SJCRH30 (cell line): ENCODE results near the gene RUNX2. TPM values are rescaled to one million over a fixed set of nuclear protein-coding genes. Genes with fewer than 3 reads are reported as not detected.

Experiments
- DNase-seq, 2 experiments: peaks; one replicate each; pipeline ENCODE4 v3.0.0-alpha.2; 2015 to 2020
- H3K27ac ChIP-seq: fragments of 250-450 bp; sonication (Bioruptor Pico); 2 replicates; pipeline ENCODE4 v1.5.1; 2020; ENCODE audit warnings: mild to moderate bottlenecking, moderate library complexity
- H3K27me3 ChIP-seq: fragments of 250-450 bp; sonication (Bioruptor Pico); 2 replicates; pipeline ENCODE4 v1.5.1; 2020; ENCODE audit warnings: mild to moderate bottlenecking, moderate library complexity
- H3K36me3 ChIP-seq: fragments of 250-450 bp; sonication (Bioruptor Pico); 2 replicates; pipeline ENCODE4 v1.5.1; 2020; ENCODE audit warnings: mild to moderate bottlenecking, moderate library complexity
- H3K4me1 ChIP-seq: fragments of 250-450 bp; sonication (Bioruptor Pico); 2 replicates; pipeline ENCODE4 v1.5.1; 2020; ENCODE audit warnings: mild to moderate bottlenecking, moderate library complexity
- H3K4me3 ChIP-seq: fragments of 250-450 bp; sonication (Bioruptor Pico); 2 replicates; pipeline ENCODE4 v1.5.1; 2020; ENCODE audit warnings: mild to moderate bottlenecking, moderate library complexity
- H3K9me3 ChIP-seq: fragments of 250-450 bp; sonication (Bioruptor Pico); replicated peaks from 2 replicates; pipeline ENCODE4 v1.5.1; 2020; ENCODE audit warnings: mild to moderate bottlenecking, moderate library complexity
- total RNA-seq: library from RNA; depleted of rRNA; stranded (reverse); fragments of >200 nt; shearing (Covaris generic); gene quantifications from 2 replicates; pipeline ENCODE4 v1.2.3, GENCODE V29; 2014

The RUNX2 gene
- total RNA-seq, 1 experiment from 2014 or later: 50.5 TPM

DNA sequence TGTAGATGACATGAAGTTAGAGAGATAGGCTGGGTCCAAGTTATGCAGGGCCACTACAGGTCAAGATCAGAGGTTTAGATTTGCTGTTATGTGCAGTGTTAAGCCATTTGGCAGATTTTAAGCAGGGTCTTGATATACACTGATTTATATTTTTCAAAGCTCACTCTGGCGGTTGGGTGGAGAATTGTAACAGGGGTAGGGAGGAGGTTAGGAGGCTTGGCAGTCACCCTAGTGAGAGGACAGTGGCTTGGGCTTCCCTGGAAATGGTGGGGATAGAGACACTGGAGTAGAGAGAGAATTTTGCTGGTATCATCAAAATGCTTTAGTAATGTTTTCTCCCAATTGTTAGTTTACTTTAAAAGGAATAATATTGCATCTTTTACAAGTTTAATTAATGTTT, 199.1 kb downstream of the RUNX2 start:
- peaks cover 85% of the 10 kb centered on the region for H3K36me3 ChIP-seq
- no peak overlapping the region for H3K27ac ChIP-seq
- H3K27me3 ChIP-seq: no peaks in the 10 kb centered on the region
- H3K4me3 ChIP-seq: no peak overlapping the region
- H3K9me3 ChIP-seq: no peaks in the 10 kb centered on the region
- peaks cover 5% of the 10 kb centered on the region; the same call in 1 of the 2 replicates for H3K4me1 ChIP-seq
- DNase-seq: no peak

DNA sequence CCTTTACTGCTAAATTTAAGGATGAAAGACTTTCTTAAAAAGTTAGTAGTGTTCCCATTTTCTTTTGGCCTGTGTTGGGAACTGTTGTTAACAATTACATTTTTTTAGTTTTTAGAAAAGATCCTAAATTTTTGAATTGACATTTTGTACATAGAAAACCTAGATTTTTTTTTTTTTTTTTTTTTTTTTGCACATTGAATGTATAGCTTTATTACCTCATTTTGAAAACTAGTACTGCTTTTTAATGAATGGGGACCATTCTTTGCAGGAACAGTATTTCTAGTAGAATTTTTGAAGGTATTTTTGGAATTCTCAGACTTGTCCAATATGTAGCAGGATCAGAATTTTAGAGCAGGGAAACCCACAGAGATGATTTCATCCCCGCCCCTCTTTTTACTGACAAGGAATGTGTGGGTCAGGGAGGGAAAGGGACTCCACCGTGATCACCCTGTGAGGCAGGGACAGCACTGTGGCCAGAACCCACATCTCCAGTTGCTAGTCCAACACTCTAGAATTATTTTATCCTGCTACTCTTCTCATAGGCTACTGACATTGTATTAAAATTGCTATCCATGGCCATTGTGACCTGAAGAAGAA, 204.0 kb downstream of the RUNX2 start:
- H3K27ac ChIP-seq: peak overlapping the region; percentile 12; the same call in 1 of the 2 replicates
- H3K27me3 ChIP-seq: no peaks in the 10 kb centered on the region
- H3K4me3 ChIP-seq: no peak overlapping the region
- H3K36me3 ChIP-seq: peaks cover 75% of the 10 kb centered on the region
- H3K9me3 ChIP-seq: no peaks in the 10 kb centered on the region
- H3K4me1 ChIP-seq: peaks cover 8% of the 10 kb centered on the region
- DNase-seq: no peak

DNA sequence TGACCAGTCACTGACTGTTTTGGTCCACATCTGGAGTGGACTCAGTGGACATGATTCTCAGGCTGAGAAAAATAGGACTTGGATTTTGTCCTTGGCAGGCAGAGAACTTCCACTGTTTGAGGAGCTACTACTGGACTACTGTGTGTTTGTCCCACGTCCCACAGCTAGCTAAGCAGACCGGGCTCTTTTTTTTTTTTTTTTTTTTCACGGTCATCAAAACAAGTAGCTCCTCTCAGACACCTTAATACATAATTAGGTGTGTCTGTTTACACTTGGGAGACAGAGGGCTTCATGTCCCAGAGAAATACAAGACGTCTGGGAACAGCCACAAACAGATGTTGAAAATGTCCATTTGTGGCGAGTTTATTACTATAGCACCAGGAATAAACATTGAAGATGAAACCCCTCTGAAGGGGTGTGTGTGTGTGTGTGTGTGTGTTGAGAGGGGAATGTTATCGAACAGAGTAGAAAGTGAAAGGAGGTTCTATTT, 204.6 kb downstream of the RUNX2 start:
- Histone ChIP-seq H3K27me3 (no peaks in the 10 kb centered on the region), H3K4me3 (no peak overlapping the region), H3K36me3 (peaks cover 75% of the 10 kb centered on the region), H3K4me1 (peaks cover 8% of the 10 kb centered on the region), H3K27ac (peak overlapping the region; percentile 12; the same call in 1 of the 2 replicates), H3K9me3 (no peaks in the 10 kb centered on the region)
- DNase-seq: peak; percentile 24 to 51

DNA sequence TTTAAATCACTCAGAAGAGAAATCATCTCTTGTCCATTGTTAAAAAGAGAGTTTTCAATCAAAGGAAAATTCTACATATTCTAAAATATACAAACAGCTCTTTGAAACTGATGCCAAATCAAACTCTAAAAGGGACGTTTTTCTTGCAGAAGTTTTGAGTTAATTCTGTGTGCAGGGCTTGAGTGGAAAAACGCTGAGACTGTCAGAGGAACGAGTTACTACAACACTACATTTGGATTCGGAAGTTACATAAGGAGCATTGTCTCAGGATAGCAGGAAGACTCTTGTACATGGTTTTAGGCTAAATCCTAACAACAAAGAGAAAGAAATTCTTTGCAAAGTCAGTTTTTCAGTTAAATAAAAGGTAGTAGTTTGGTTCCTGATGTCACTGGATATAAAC, 205.3 kb downstream of the RUNX2 start:
- Histone ChIP-seq H3K27ac (no peak overlapping the region), H3K36me3 (peaks cover 72% of the 10 kb centered on the region), H3K27me3 (no peaks in the 10 kb centered on the region), H3K9me3 (no peaks in the 10 kb centered on the region), H3K4me3 (no peak overlapping the region), H3K4me1 (peaks cover 13% of the 10 kb centered on the region)
- no peak for DNase-seq

DNA sequence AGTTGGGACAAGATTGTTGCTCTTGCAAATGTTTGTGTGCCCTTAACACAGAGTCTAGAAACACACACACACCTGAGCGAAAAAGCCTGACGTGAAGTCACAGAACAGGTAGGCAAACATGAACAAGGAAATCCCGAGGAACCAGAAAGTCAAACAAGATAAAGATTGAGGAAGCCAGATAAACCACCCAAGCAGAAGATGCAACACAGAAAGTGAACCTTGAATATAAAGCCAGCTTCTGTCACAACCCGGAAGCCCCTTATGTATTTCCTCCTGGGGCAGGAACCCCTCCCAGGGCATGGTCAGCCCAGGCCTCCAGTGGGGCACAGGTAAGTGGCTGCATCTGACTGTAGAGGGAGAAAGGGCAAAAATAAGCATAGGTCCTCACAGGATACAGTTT, 207.8 kb downstream of the RUNX2 start:
- Histone ChIP-seq H3K36me3 (peaks cover 66% of the 10 kb centered on the region), H3K4me1 (peaks cover 13% of the 10 kb centered on the region), H3K4me3 (no peak overlapping the region)

DNA sequence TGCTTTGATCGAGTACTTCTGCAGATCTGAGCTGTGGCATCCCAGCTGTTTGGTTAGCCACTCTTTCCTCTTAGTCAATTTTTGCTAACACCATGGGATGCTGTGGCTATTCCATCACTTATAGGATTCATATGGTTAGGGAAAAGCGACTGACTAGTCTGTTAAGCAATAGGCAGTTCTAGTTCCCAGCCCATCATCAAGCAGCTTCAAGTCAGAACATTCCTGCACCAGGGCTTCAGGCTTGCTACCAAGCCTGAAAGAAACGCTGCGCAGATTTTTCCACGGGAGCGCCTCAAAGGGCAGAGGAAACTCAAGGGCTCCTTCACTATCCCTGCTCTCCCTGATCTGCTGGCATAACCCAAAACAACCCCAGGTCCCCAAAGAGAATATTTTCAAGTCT, 209.4 kb downstream of the RUNX2 start:
- H3K36me3 ChIP-seq: peaks cover 66% of the 10 kb centered on the region
- peaks cover 5% of the 10 kb centered on the region; the same call in 1 of the 2 replicates for H3K4me1 ChIP-seq
- no peak overlapping the region for H3K27ac ChIP-seq
- no peak for DNase-seq
- no peak overlapping the region for H3K4me3 ChIP-seq
- H3K9me3 ChIP-seq: no peaks in the 10 kb centered on the region
- H3K27me3 ChIP-seq: no peaks in the 10 kb centered on the region

More for the DNA sequence above, 207.8 kb downstream of the RUNX2 start:
- Histone ChIP-seq H3K27me3 (no peaks in the 10 kb centered on the region), H3K9me3 (no peaks in the 10 kb centered on the region), H3K27ac (no peak overlapping the region)
- no peak for DNase-seq

DNA sequence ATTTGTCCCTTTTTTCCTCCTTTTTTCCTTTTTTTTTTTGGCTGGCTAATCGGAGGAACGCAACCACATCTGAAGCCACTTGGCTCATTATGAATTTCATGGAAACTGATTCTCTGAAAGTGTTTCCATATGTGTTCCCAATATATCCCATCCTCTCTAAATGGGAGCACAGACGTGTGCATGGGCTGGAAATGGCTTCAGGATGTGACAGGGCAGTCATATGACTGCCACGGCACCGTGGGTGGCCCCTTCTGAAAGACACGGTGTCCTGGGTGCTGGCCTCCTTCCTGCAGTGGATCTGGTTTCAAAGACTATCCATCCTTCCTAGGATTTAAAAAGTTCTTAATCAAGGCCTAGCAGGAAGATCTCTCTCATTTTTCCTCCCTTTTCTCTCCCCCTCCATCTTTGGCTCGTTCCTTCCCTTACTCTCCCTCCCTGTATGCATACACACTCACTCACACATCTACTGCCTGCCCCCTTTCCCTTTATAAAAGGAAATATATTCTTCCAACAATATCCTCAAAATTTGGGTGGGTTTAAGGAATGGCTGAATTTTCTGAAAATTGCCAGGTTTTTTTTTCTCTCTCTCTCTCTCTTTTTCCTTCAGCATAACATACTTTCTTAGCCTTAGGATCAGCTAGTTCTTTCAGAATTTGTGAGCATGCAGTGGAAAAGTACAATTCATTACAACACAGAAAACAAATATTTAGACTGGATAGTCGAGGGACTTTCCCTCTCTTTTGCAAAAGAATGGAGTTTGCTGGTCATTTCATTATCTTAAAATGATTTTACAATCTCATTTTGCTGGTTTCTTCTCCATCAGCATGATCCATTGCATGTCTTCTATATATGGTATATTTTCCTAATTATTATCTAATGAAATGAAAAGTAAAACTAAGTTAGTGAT, 210.8 kb downstream of the RUNX2 start:
- Histone ChIP-seq H3K27me3 (no peaks in the 10 kb centered on the region), H3K27ac (peak overlapping the region; percentile 19; the same call in 1 of the 2 replicates), H3K4me1 (peaks cover 5% of the 10 kb centered on the region; the same call in 1 of the 2 replicates), H3K9me3 (no peaks in the 10 kb centered on the region), H3K4me3 (no peak overlapping the region), H3K36me3 (peaks cover 62% of the 10 kb centered on the region)
- peak; percentile 56 to 67 for DNase-seq

DNA sequence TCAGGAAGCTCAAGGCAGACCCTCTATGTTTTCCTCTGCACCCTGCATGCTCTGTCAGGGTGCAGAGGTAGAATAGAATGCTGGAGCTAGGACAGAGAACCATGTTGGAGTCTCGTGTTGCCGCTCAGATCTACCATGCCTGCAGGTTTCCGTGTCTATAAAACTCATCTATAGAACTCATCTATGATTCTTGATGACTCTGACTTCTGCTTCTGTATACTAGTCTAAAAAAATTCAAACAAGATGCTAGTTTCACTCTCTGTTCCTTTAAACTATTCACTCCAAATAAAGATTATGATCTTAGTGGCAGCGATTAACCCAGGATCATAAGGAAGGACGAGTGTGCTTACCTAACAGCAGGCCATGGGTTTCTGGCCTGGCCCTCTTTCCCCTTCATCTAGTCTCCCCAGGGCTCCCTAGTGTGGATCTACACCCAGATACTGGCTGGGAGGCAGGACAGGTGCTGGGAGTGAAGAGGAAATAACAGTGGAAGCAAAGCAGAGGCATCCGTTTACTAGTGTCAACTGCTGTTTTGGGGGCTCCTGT, 212.3 kb downstream of the RUNX2 start:
- H3K9me3 ChIP-seq: no peaks in the 10 kb centered on the region
- H3K36me3 ChIP-seq: peaks cover 67% of the 10 kb centered on the region
- peaks cover 5% of the 10 kb centered on the region; the same call in 1 of the 2 replicates for H3K4me1 ChIP-seq
- H3K27ac ChIP-seq: no peak overlapping the region
- DNase-seq: no peak
- no peak overlapping the region for H3K4me3 ChIP-seq
- no peaks in the 10 kb centered on the region for H3K27me3 ChIP-seq

DNA sequence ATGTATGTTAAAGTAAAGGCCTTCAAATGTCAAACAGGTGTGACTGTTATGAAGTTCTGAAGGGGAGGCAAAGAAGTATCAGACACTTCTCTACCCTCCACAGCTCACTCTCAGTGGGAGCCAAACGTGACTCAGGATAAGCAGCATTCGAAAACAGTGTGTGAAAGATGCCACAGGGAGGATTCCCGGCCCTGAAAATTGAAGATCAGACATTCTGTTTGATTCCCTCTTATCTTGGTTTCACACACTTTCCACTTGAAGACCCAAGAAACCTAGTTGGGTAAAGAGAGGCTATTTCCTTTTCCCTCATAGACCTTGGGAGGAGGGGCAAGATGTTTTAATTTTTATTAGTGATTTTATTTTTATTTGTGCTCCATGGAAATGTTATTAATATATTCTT, 213.8 kb downstream of the RUNX2 start:
- peaks cover 66% of the 10 kb centered on the region for H3K36me3 ChIP-seq
- no peaks in the 10 kb centered on the region for H3K27me3 ChIP-seq
- no peak overlapping the region for H3K4me3 ChIP-seq
- H3K4me1 ChIP-seq: peaks cover 5% of the 10 kb centered on the region; the same call in 1 of the 2 replicates
- H3K9me3 ChIP-seq: no peaks in the 10 kb centered on the region
- H3K27ac ChIP-seq: no peak overlapping the region
- no peak for DNase-seq

DNA sequence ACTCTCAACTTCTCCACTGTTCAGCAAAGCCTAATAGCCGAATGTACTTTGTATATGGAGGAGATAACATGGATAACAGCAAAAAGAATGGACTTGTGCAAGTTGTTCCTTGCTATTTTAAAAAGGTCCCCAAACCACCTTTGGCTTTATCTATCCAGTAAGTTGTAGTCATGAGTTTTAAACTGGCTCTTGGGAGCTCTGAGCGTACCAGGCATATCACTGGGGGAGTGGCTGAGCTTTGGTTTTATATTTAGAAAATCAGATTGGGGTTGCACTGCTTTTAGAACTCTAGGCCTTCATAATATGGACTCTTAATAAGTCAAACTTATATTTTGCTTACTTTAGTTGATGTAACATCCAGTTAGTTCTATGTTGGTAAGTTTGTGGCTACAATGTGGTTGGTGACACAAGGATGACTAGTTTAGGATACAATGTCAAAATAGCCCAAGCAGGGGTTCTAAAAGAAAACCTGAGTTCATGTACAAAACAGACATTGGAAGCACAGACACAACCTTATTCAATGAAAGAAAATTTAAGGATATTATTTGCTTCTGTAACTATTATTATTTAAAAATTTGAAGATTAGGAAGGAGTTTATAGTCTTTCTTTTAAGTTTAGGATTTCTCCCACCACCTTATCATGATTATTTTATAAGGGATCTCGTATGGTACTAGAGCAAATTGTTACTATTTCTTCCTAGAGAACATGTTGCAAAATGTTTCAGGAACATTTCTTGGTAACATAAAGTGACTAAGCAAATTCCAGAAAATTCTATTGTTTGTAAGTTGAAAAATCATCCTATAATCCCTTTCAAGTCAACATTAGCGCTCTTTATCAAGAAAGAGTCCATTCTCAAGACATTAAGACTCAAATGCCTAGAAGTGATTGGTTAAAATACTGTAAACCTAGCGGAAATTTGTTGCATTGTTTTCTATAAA, 215.4 kb downstream of the RUNX2 start:
- DNase-seq: no peak
- Histone ChIP-seq H3K27me3 (no peaks in the 10 kb centered on the region), H3K9me3 (no peaks in the 10 kb centered on the region), H3K27ac (no peak overlapping the region), H3K4me1 (peaks cover 5% of the 10 kb centered on the region; the same call in 1 of the 2 replicates), H3K4me3 (no peak overlapping the region), H3K36me3 (peaks cover 73% of the 10 kb centered on the region)

DNA sequence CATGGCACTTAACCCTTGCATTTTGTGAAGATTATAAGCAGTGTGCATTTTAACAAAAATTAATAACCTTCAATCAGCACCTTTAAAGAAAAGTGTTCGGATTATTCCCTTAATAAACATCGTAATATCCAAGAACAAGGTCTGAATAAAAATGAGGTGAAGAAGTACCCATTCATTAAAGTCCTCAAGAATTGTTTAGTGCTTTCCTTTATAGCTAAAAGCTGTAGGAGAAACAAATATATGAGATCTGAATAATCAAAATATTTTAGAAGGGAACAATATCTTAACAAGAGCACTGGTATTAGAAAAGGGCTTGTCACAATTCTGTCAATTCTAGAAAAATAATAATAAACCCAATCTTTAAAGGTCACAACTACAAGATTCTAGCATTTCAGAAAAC, 217.3 kb downstream of the RUNX2 start:
- Histone ChIP-seq H3K36me3 (peaks cover 74% of the 10 kb centered on the region), H3K4me3 (no peak overlapping the region), H3K4me1 (peaks cover 16% of the 10 kb centered on the region; the same call in 1 of the 2 replicates), H3K27me3 (no peaks in the 10 kb centered on the region), H3K9me3 (no peaks in the 10 kb centered on the region), H3K27ac (no peak overlapping the region)
- DNase-seq: no peak

DNA sequence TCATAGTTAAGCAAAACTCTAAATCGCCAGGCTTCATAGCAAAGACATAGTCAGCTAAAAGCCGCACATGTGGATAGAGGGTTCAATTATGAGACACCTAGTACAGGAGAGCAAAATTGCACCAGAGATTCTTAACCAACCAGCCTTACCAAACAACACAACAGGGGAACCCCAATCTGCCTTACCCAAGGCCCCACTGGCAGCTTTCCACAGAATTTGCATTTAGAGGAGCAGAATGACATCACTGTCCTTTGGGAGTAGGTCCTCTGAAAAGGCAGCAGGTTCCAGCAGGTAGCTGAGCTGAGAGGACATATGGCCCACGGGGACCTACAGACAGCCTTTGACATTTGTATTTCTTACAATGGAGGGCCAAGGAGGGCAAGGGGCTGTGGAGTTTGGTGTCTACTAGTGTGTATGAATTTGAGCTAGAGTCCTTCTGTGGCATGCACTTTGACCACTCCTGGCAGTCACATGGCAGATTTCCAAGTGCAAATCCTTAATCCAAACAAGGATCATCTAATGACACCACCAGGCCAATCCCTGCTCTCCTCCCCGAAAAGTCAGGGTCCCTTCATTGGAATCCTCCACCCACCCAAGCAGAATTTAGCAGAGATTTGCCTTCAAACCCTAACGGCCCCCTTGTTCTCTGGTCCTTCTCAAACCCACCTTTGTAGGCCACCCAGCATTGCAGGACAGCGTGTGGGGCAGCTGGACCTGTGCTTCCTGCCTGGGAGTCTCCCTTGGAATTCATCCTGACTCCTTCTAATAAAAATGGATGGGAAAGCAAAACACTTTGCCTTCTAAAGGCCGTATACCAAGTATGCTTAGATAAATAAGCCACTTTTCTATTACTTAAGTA, 220.8 kb downstream of the RUNX2 start:
- Histone ChIP-seq H3K4me1 (peaks cover 16% of the 10 kb centered on the region; the same call in 1 of the 2 replicates), H3K27ac (no peak overlapping the region), H3K36me3 (peaks cover 62% of the 10 kb centered on the region), H3K4me3 (no peak overlapping the region), H3K9me3 (no peaks in the 10 kb centered on the region), H3K27me3 (no peaks in the 10 kb centered on the region)
- DNase-seq: peak; percentile 31 to 71

DNA sequence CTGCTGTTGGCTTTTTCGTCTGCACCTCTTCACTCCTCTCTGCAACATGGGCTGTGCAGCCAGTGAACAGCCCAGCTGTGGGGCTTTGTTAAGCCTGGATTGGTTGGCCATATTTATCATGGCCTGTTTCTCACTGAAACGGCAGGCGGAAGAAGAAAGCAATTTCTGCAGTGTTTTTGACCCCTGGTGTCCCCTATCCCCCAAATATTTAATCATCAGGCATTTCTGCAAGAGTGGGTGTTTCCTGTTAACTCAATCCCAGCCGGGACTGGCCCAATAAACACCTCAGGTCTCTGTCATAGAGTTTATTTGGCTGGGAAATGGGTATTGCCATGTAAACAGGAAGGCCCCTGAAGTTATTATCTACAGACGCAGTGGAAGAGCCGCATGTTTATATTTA, 224.4 kb downstream of the RUNX2 start:
- DNase-seq: no peak
- no peak overlapping the region for H3K4me3 ChIP-seq
- H3K9me3 ChIP-seq: no peaks in the 10 kb centered on the region
- no peaks in the 10 kb centered on the region for H3K27me3 ChIP-seq
- H3K27ac ChIP-seq: no peak overlapping the region
- peaks cover 31% of the 10 kb centered on the region for H3K36me3 ChIP-seq
- H3K4me1 ChIP-seq: peaks cover 16% of the 10 kb centered on the region; the same call in 1 of the 2 replicates
